Fibroblast of mammary gland (primary cell): ENCODE data around the gene RNASE4.

Source experiments
- DNase-seq: peaks from one replicate; pipeline ENCODE4 v3.0.0-alpha.2; 2010; ENCODE audit warnings: low read depth
- H3K4me3 ChIP-seq: 2 replicates; pipeline ENCODE4 v1.5.1; 2011; ENCODE audit warnings: low read depth, mild to moderate bottlenecking, low read length, moderate library complexity; ENCODE audit not compliant: control insufficient read depth
- CTCF ChIP-seq: conservative IDR thresholded peaks from 2 replicates; pipeline ENCODE4 v1.5.1; 2011; ENCODE audit warnings: low read depth, low read length, inconsistent platforms; ENCODE audit not compliant: control insufficient read depth, insufficient read depth

RNASE4 gene

GRCh38 chr14:20748439-20748838 is 64.1 kb downstream of the RNASE4 start:
- no peak for TF ChIP-seq CTCF
- no peak overlapping the region for H3K4me3 ChIP-seq
- DNase-seq: no peak

- H3K4me3 ChIP-seq: no peak overlapping the region
- TF ChIP-seq CTCF: no peak
- no peak for DNase-seq
Measured at GRCh38 chr14:20750194-20750593, 65.8 kb downstream of the RNASE4 start.
